Measurements from ENCODE around the gene LPGAT1. TPM values are rescaled to one million over a fixed set of nuclear protein-coding genes. Genes with fewer than 3 reads are reported as not detected.

Gene LPGAT1
- total and polyA plus RNA-seq, 8 donors = 8.2 to 49.7 (median 24.7) TPM

GRCh38 chr1:211811848-211812247, 18.7 kb downstream of the LPGAT1 start:
- H3K4me3 ChIP-seq = no peak overlapping the region
- ATAC-seq (no peak), DNase-seq (no peak), FAIRE-seq (no peak)
- TF ChIP-seq CTCF (IDR thresholded peaks at IDR 0.05) = no peak
- H3K27ac ChIP-seq = peak overlapping the region in 1 of 4 donors; percentile 9
- H3K36me3 ChIP-seq = peaks cover 0 to 12% (median 0%) of the 10 kb centered on the region in 3 donors
- peaks cover 0 to 6% (median 5%) of the 10 kb centered on the region in 3 donors for H3K4me1 ChIP-seq
- H3K9me3 ChIP-seq = no peaks in the 10 kb centered on the region
- intact Hi-C loops (cut with DNase I) = no loop called here
- no peaks in the 10 kb centered on the region for H3K27me3 ChIP-seq
- WGBS, 2 donors = 44 to 49% methylated on average over 2 of the region's 2 CpGs

GRCh38 chr1:211811126-211811525, 19.4 kb downstream of the LPGAT1 start:
- H3K9me3 ChIP-seq = no peaks in the 10 kb centered on the region
- H3K4me1 ChIP-seq = peaks cover 0 to 6% (median 5%) of the 10 kb centered on the region in 3 donors
- WGBS, 2 donors = 73 to 81% methylated on average over 3 of the region's 3 CpGs
- DNase-seq (no peak), ATAC-seq (no peak), FAIRE-seq (no peak)
- peaks cover 0 to 12% (median 0%) of the 10 kb centered on the region in 3 donors for H3K36me3 ChIP-seq
- TF ChIP-seq CTCF (IDR thresholded peaks at IDR 0.05) = no peak
- intact Hi-C loops (cut with DNase I) = no loop called here
- no peak overlapping the region for H3K4me3 ChIP-seq
- no peaks in the 10 kb centered on the region for H3K27me3 ChIP-seq
- no peak overlapping the region for H3K27ac ChIP-seq

DNA sequence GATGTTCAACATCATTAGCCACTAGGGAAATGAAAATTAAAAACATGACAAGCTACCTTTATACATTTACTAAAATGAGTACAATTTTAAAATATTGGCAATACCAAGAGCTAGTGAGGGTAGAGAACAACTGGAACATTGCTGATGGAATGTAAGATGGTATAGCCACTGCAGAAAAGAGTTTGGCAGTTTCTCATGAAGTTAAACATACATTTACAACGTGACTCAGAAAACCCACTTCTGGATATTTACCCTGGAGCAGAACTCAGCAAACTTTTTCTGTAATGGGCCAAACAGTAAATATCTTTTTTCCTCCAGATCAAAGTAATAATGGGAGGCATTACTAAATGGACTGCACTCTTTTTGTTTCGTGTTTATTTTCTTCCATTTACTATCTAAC, 22.1 kb downstream of the LPGAT1 start:
- FAIRE-seq = no peak
- Histone ChIP-seq H3K4me1 (peaks cover 0 to 5% (median 3%) of the 10 kb centered on the region in 3 donors), H3K27ac (no peak overlapping the region), H3K36me3 (peaks cover 0 to 12% (median 0%) of the 10 kb centered on the region in 3 donors), H3K27me3 (no peaks in the 10 kb centered on the region), H3K9me3 (no peaks in the 10 kb centered on the region), H3K4me3 (no peak overlapping the region)
- no peak for DNase-seq
- 74 to 78% methylated on average over 2 of the region's 2 CpGs for WGBS, 2 donors
- TF ChIP-seq CTCF (IDR thresholded peaks at IDR 0.05) = no peak
- intact Hi-C loops (cut with DNase I) = no loop called here
- ATAC-seq = no peak

DNA sequence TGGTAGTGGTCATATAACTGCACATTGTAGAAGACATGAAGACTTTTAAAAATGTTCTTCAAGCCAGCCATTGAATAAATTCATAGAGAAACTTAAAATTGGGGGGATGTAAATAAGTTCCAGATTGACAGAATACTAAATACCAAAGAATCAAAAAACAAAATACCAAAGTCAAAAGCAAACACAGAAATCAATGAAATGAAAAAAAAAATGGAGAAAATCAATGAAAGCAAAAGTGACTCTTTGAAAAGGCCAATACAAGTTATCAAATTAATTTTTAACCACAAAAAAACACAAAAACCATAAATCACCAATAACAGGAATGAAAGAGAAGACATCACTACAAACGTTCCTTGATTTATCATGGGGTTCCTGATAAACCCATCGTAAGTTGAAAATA, 25.6 kb downstream of the LPGAT1 start:
- TF ChIP-seq CTCF (IDR thresholded peaks at IDR 0.05) = no peak
- intact Hi-C loops (cut with DNase I) = no loop called here
- no peak overlapping the region for H3K27ac ChIP-seq
- no peak for DNase-seq
- no peaks in the 10 kb centered on the region for H3K4me1 ChIP-seq
- H3K9me3 ChIP-seq = no peaks in the 10 kb centered on the region
- 30 to 34% methylated on average over 2 of the region's 2 CpGs for WGBS, 2 donors
- no peak overlapping the region for H3K4me3 ChIP-seq
- FAIRE-seq = no peak
- peaks cover 0 to under 1% (median 0%) of the 10 kb centered on the region in 3 donors for H3K36me3 ChIP-seq
- no peak for ATAC-seq
- no peaks in the 10 kb centered on the region for H3K27me3 ChIP-seq

DNA sequence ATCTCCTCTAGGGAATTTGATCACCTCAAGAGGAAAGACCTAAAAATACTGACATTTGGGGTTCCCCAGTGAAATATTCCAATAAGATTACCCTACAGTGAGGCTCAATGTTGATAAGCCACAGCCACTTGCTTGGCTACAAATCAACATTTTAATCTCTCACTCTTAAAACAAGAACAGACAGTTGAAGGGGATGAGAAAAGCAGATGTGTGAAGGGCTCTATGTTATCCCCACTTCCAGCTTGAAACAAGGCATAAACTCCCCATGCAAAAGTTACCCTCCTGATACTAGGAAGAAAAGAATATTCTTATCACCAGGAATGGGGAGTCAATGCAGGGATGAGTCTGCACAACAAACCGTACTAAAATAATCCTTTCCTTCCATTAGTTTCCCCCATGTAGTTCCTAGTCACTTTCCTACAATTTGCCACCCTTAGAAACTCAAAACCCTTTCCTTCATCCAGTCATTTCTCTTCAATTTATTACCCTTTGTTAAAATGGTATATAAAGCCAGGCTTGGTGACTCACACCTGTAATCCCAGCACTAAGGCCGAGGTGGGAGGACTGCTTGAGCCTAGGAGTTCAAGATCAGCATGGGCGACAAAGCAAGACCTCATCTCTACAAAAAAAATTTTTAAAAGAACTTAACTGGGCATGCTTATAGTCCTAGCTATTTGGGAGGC, 29.5 kb downstream of the LPGAT1 start:
- no peak for FAIRE-seq

More for the DNA sequence above, 29.5 kb downstream of the LPGAT1 start:
- Histone ChIP-seq H3K27ac (no peak overlapping the region), H3K4me1 (no peaks in the 10 kb centered on the region), H3K9me3 (no peaks in the 10 kb centered on the region), H3K4me3 (no peak overlapping the region), H3K27me3 (no peaks in the 10 kb centered on the region), H3K36me3 (no peaks in the 10 kb centered on the region)
- DNase-seq = no peak
- WGBS, 2 donors = 98% methylated on average over 3 of the region's 3 CpGs
- TF ChIP-seq CTCF (IDR thresholded peaks at IDR 0.05) = no peak
- ATAC-seq = no peak
- intact Hi-C loops (cut with DNase I) = no loop called here
